Activated CD4-positive, CD25-positive, alpha-beta regulatory T cell treated with anti-CD3 and anti-CD28 coated beads, Interleukin-2, amount 50 U/mL, for 72 hours (primary cell): ENCODE measurements around the gene FXYD7.
"Not testable (repeated sequence)": the region's sequence is repeated elsewhere in the genome, so short reads cannot be mapped to it uniquely, and the experiment has no call there.

Experiments
- DNase-seq: peaks from one replicate; pipeline ENCODE4 v3.0.0; 2021

The FXYD7 gene

GRCh38 chr19:35146746-35147459 is 3.8 kb downstream of the FXYD7 start:
- no peak for DNase-seq

- no peak for DNase-seq
These were observed 6.4 kb downstream of the FXYD7 start for GRCh38 chr19:35149463-35149862.

- no peak for DNase-seq
These were observed 7.4 kb downstream of the FXYD7 start for GRCh38 chr19:35150445-35150844.

GRCh38 chr19:35151273-35152065 is 8.4 kb downstream of the FXYD7 start:
- DNase-seq: no peak

GRCh38 chr19:35153129-35153522 is 10.1 kb downstream of the FXYD7 start:
- not testable (repeated sequence) for DNase-seq

- DNase-seq: peak; percentile 75
These were observed 10.9 kb downstream of the FXYD7 start for GRCh38 chr19:35153701-35154524.

- peak; percentile 66 for DNase-seq
These were observed 11.7 kb downstream of the FXYD7 start, which contains the start of gene FXYD5 for GRCh38 chr19:35154525-35155406. Gene FXYD5, plus strand, starts transcription at chr19:35154735. Its CDS starts 816 bp downstream, at chr19:35155551.

- peak; percentile 45 for DNase-seq
These were observed 12.4 kb downstream of the FXYD7 start for GRCh38 chr19:35155441-35155840.

GRCh38 chr19:35155981-35156672 is 13.1 kb downstream of the FXYD7 start:
- no peak for DNase-seq

- DNase-seq: no peak
These were observed 13.6 kb downstream of the FXYD7 start for GRCh38 chr19:35156673-35157014.

GRCh38 chr19:35157431-35157830 is 14.4 kb downstream of the FXYD7 start:
- no peak for DNase-seq

- no peak for DNase-seq
These were observed 16.6 kb downstream of the FXYD7 start for GRCh38 chr19:35159606-35160005.

GRCh38 chr19:35160629-35161433 is 17.8 kb downstream of the FXYD7 start:
- no peak for DNase-seq

- DNase-seq: no peak
These were observed 18.3 kb downstream of the FXYD7 start for GRCh38 chr19:35161434-35161743.

GRCh38 chr19:35162471-35163326 is 19.6 kb downstream of the FXYD7 start:
- DNase-seq: no peak

- no peak for DNase-seq
These were observed 21.4 kb downstream of the FXYD7 start for GRCh38 chr19:35164418-35164817.

GRCh38 chr19:35165200-35166058 is 22.4 kb downstream of the FXYD7 start:
- DNase-seq: no peak

GRCh38 chr19:35166100-35167063 is 23.3 kb downstream of the FXYD7 start:
- no peak for DNase-seq
